ENCODE results near the gene HNRNPH2.

HNRNPH2 gene, protein sequence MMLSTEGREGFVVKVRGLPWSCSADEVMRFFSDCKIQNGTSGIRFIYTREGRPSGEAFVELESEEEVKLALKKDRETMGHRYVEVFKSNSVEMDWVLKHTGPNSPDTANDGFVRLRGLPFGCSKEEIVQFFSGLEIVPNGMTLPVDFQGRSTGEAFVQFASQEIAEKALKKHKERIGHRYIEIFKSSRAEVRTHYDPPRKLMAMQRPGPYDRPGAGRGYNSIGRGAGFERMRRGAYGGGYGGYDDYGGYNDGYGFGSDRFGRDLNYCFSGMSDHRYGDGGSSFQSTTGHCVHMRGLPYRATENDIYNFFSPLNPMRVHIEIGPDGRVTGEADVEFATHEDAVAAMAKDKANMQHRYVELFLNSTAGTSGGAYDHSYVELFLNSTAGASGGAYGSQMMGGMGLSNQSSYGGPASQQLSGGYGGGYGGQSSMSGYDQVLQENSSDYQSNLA
- 31.6 to 72.8 (median 36.8) reads per million in 9 experiments for total RNA-seq

DNA sequence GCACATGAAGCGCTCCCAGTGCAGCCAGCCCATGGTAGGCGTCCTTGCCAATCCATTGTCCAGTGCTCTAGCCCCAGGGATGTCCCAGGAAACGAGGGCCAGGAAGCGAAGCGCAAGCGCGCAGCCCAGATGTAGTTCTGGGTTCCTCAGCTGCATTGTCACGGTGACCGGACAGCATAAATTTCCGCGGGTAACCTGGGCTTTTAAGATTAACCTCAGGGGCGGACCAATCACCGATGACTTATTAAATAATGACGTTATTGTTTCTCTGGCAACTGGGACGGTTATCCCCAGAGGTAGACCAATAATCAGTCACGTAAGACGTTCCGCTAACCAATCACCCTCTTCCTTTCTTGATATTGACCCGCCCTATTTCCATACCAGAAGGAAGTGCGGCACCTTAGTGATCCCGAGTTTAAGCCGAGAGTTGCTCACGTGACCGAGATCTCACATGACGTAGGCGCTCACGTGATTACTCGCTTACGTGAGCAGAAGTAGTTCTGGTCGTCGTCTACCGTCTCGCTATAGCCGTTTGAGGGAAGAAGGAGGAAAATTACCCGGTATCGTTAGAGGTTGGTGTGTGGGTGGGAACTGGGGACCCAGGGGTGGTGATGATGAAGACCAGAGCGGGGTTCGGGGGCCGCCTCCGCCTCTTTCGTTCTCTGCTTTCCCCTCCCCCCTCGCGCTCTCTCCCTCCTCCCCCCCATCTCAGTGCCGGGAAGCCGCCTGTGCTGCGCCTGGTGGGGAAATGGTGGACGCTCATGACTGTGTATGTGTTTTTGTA, at the start of gene HNRNPH2, which contains the start of gene GLA:
Gene HNRNPH2, plus strand, starts transcription at position 475 of the 784 bp plus-strand sequence. CDS start 3,767 bp downstream, outside the sequence.
Gene GLA, minus strand, starts transcription at position 178 of the 784 bp plus-strand sequence. Its CDS starts 22 bp downstream, at position 156.
- peaks cover 41% of the 10 kb centered on the region for H3K36me3 Mint-ChIP-seq (ENCODE audit: insufficient read depth)
- no peaks in the 10 kb centered on the region for H3K27me3 Mint-ChIP-seq
- peak within 1 kb of the TSS; percentile 99 for H3K27ac Mint-ChIP-seq
- peaks cover 19 to 25% of the 10 kb centered on the region in 2 donors for H3K4me1 Mint-ChIP-seq (ENCODE audit: low read depth in 2 of 2)
- DNase-seq (peak; percentile 85), ATAC-seq (replicated peaks) (peak; percentile 90)
- H3K9me3 Mint-ChIP-seq: no peaks in the 10 kb centered on the region
- peak within 1 kb of the TSS; percentile 90 to 92 for H3K4me3 Mint-ChIP-seq

DNA sequence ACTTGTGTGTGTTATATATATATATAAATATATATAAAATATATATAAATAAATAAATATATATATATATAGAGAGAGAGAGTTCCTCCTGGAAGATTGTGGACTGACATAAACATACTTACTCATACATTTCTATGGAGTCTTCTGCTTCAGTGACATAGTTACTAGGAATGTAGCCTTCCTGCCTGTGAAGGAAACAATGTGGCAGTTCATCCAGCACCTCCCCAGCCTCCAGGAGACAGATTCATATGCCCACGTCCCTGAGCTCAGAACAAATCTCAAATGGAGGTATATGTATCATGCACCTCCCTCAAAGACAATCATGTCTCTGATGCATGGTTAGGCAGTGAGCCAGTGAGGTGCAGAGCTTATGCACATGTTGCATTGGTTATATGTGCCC, 48.1 kb upstream of the HNRNPH2 start:
- Mint-ChIP-seq H3K9me3 (no peaks in the 10 kb centered on the region), H3K4me3 (no peak overlapping the region), H3K27me3 (no peaks in the 10 kb centered on the region), H3K4me1 (ENCODE audit: low read depth in 2 of 2) (peaks cover 0 to 5% of the 10 kb centered on the region in 2 donors), H3K27ac (no peak overlapping the region), H3K36me3 (ENCODE audit: insufficient read depth) (peaks cover 3% of the 10 kb centered on the region)
- ATAC-seq (replicated peaks) (no peak), DNase-seq (no peak)

DNA sequence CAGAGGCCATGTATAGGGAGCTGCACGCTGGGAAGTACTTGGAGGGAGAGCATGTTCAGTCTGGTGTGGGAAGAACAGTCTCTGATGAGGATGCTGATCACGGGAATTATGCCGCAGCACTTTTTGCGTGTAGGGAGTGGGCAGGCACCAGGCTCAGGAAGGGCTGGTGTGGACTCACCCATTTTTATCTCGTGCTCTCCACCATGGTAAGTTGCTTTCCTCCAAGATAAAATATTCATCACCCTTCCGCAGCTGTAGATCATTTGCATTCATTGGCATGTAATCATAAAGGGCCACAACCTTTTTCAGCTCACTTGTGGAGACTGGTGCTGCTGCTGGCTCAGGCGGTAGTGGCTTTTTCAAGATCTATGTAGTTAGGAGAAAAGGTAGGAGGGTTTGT, 47.6 kb upstream of the HNRNPH2 start:
- H3K9me3 Mint-ChIP-seq: no peaks in the 10 kb centered on the region
- no peak overlapping the region for H3K4me3 Mint-ChIP-seq
- no peak for DNase-seq
- peaks cover 0 to 5% of the 10 kb centered on the region in 2 donors for H3K4me1 Mint-ChIP-seq (ENCODE audit: low read depth in 2 of 2)
- H3K27me3 Mint-ChIP-seq: no peaks in the 10 kb centered on the region
- ATAC-seq (replicated peaks): no peak
- H3K27ac Mint-ChIP-seq: no peak overlapping the region
- H3K36me3 Mint-ChIP-seq (ENCODE audit: insufficient read depth): peaks cover 3% of the 10 kb centered on the region

DNA sequence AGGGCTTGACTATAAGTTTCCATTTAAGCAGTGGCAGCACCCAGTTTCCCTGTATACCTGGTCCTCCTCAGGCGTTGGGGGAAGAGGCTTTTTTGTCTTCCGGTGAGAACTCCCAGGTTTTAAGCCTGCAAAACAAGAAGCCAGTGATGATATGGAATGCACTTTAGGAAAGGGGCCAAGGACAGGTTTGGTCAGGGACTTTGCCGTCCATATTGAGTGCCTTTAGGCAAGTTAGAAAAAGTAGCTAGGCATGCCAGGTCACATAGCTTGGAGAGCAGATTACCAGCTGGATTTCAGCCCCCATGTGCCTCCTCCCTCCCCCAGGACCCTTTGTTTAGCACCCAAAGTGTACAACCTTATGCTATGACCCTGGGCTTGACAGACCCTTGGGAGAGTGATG, 45.9 kb upstream of the HNRNPH2 start:
- peaks cover 0 to 5% of the 10 kb centered on the region in 2 donors for H3K4me1 Mint-ChIP-seq (ENCODE audit: low read depth in 2 of 2)
- no peaks in the 10 kb centered on the region for H3K27me3 Mint-ChIP-seq
- H3K9me3 Mint-ChIP-seq: no peaks in the 10 kb centered on the region
- ATAC-seq (replicated peaks): no peak
- H3K4me3 Mint-ChIP-seq: no peak overlapping the region
- H3K36me3 Mint-ChIP-seq (ENCODE audit: insufficient read depth): peaks cover 3% of the 10 kb centered on the region
- no peak overlapping the region for H3K27ac Mint-ChIP-seq
- DNase-seq: no peak

DNA sequence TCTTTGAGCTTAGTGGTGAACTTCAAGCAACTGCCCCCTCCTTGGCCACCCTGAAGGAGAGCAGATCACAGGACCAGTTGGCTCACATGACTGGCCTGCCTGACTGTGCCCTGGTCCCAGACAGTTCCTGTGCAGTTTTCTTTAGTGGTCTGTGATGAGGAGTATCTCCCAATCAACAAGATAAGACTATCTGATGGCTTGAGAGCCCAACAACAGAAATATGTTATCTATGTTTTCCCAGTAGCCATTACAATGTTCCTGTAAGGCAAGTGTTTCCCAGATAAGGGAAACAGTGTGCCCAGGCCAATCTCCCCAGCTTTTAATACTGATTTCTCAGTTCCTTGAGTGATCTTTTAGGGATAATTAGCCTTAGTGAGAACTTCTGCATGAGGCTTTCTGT, 45.3 kb upstream of the HNRNPH2 start:
- no peaks in the 10 kb centered on the region for H3K9me3 Mint-ChIP-seq
- H3K4me3 Mint-ChIP-seq: no peak overlapping the region
- H3K27me3 Mint-ChIP-seq: no peaks in the 10 kb centered on the region
- H3K4me1 Mint-ChIP-seq (ENCODE audit: low read depth in 2 of 2): peaks cover 0 to 5% of the 10 kb centered on the region in 2 donors
- no peak overlapping the region for H3K27ac Mint-ChIP-seq
- DNase-seq (no peak), ATAC-seq (replicated peaks) (no peak)
- peaks cover 3% of the 10 kb centered on the region for H3K36me3 Mint-ChIP-seq (ENCODE audit: insufficient read depth)

DNA sequence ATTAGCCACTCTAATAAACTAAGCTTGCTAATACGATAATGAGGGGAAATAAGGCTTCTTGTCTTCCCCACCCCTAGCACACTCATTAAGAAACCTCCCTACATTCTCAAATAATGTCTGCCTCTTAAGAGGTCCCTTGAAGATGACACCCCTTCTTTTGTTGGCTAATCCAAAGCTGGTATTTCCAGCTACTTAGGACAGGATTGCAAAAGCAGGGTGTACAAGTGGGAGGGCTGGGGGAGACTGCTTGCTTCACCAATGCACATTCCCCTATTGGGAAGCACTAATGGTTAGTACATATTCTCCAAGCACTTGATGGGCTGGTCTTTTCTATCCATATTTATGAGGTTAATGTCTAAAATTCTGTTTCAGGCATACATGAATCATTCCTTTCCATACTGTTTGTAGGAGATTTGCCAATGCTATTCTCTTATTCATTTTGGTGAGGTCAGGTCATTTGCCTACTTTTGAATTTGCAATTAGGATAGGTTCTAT, 42.7 kb upstream of the HNRNPH2 start:
- Mint-ChIP-seq H3K36me3 (ENCODE audit: insufficient read depth) (peaks cover 3% of the 10 kb centered on the region), H3K27me3 (no peaks in the 10 kb centered on the region), H3K9me3 (no peaks in the 10 kb centered on the region), H3K27ac (no peak overlapping the region), H3K4me3 (no peak overlapping the region), H3K4me1 (ENCODE audit: low read depth in 2 of 2) (no peaks in the 10 kb centered on the region)
- ATAC-seq (replicated peaks): no peak
- no peak for DNase-seq

DNA sequence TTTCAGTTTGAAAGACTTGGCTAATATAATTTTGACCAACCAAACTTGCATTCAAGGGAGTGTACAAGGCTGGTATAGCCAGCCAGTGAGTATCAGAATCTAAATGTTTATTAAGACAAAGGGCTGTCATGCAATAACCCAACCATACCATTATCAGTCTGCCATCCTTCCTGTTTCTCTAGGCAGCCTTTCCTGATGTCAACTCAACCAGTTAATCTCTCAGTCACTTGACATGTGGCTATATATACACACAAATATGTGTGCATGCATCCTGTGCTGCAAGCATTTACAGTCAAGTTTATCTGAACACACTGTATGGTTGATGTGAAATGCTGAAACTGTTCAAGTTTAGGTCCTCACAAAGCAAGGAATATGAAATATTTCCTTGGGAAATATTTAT, 39.2 kb upstream of the HNRNPH2 start:
- Mint-ChIP-seq H3K27ac (no peak overlapping the region), H3K27me3 (no peaks in the 10 kb centered on the region), H3K4me3 (no peak overlapping the region), H3K36me3 (ENCODE audit: insufficient read depth) (no peaks in the 10 kb centered on the region), H3K9me3 (no peaks in the 10 kb centered on the region), H3K4me1 (ENCODE audit: low read depth in 2 of 2) (no peaks in the 10 kb centered on the region)
- DNase-seq: no peak
- ATAC-seq (replicated peaks): no peak

DNA sequence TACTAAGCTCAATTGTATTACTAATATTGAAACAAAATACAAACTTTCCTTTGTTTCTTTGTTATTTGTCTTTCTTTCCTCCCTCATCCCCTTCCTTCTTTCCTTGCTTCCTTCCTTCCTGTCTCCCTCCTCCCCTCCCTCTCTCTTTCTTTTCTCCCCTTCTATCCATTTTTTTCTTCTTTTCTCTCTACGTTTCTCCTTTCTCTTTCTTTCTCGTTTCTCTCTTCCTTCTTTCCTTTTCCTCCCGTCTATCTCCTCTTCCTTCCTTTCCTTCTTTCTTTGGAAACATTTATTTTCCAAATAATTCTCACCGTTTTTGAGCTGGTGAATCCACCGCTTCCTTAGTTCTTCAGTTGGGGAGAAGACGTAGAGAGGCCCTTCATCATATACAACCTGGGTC, 38.3 kb upstream of the HNRNPH2 start:
- ATAC-seq (replicated peaks) (no peak), DNase-seq (no peak)
- no peak overlapping the region for H3K27ac Mint-ChIP-seq
- H3K36me3 Mint-ChIP-seq (ENCODE audit: insufficient read depth): no peaks in the 10 kb centered on the region
- H3K4me3 Mint-ChIP-seq: no peak overlapping the region
- no peaks in the 10 kb centered on the region for H3K4me1 Mint-ChIP-seq (ENCODE audit: low read depth in 2 of 2)
- no peaks in the 10 kb centered on the region for H3K9me3 Mint-ChIP-seq
- H3K27me3 Mint-ChIP-seq: no peaks in the 10 kb centered on the region

DNA sequence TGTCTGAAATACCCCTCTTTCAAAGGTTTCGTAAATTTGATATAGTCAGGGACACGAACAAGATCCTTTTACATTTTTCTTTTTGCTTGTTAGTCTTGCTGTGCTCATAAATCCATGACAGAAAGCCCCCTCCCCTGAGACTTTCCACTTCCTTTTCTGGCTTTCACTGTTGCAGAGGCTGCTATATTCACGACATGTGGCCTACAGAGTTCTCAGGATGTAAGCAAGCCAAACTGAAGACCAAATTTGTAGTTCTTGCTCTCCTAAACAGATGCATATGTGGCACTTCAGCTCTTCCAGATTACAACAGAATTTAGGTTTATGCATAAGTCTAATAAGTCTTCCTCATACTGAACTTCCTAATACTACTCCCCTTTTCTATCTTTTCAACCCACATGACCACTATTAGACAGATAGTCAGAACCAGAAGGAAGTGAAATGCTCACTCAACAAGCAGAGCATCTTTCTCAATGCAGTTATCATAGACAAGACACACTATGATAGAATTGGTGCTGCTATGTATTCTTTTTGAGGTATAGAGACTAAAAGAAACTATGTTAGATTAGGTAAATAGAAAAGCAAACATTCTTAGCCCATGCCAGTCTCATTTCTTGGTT, 37.0 kb upstream of the HNRNPH2 start:
- no peaks in the 10 kb centered on the region for H3K27me3 Mint-ChIP-seq
- no peaks in the 10 kb centered on the region for H3K9me3 Mint-ChIP-seq
- no peak overlapping the region for H3K4me3 Mint-ChIP-seq
- no peak for ATAC-seq (replicated peaks)
- no peaks in the 10 kb centered on the region for H3K36me3 Mint-ChIP-seq (ENCODE audit: insufficient read depth)
- no peak for DNase-seq
- H3K4me1 Mint-ChIP-seq (ENCODE audit: low read depth in 2 of 2): no peaks in the 10 kb centered on the region
- no peak overlapping the region for H3K27ac Mint-ChIP-seq

DNA sequence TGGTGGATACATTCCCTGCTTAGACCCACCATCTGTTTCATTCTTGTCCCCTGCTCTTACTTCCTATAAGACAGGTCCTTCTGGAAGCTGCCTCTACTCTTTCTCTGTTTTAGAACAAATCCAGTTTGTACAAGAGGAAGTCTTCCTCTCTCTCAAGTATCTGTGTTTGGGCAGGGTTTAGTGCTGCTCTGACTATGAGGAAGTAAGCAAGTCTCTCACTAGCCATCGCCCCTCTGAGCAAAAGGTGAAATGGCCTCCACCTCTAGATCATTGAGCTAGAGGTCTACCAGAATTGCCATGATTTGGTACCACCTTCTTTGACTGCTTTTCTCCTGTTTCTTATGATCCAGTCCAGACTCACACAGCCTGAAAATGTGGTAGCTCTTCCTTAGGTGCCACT, 30.5 kb upstream of the HNRNPH2 start:
- Mint-ChIP-seq H3K4me1 (ENCODE audit: low read depth in 2 of 2) (no peaks in the 10 kb centered on the region), H3K36me3 (ENCODE audit: insufficient read depth) (no peaks in the 10 kb centered on the region), H3K4me3 (no peak overlapping the region), H3K27me3 (no peaks in the 10 kb centered on the region), H3K9me3 (no peaks in the 10 kb centered on the region), H3K27ac (no peak overlapping the region)
- no peak for ATAC-seq (replicated peaks)
- no peak for DNase-seq

DNA sequence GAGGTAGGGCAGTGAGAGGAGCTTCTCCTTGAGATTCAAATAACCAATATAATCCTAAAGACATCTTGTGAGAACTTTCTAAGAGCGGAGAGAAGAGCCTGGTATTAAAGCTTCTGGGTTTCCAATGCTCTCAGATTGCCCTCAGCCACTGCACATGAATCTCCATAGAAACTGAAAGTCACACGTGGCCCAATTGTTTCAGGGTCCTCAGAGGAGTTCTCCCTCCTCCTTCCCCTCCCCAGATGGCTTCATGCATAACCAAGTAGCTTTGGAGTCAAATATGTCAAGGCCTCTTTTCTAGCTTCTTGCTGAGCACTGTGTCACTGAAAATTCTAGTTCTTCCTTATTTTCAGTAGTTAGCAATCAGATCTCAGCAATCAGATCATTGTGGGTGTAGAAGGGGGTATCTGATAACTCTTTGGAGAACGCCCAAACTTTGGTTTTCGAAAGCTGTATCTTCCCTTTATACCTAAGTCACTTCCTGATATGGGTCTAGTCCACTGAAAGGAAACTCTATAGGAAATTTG, 24.3 kb upstream of the HNRNPH2 start:
- Mint-ChIP-seq H3K4me1 (ENCODE audit: low read depth in 2 of 2) (no peaks in the 10 kb centered on the region), H3K27ac (no peak overlapping the region), H3K36me3 (ENCODE audit: insufficient read depth) (peaks cover 4% of the 10 kb centered on the region), H3K27me3 (no peaks in the 10 kb centered on the region), H3K4me3 (no peak overlapping the region), H3K9me3 (no peaks in the 10 kb centered on the region)
- DNase-seq (no peak), ATAC-seq (replicated peaks) (no peak)

DNA sequence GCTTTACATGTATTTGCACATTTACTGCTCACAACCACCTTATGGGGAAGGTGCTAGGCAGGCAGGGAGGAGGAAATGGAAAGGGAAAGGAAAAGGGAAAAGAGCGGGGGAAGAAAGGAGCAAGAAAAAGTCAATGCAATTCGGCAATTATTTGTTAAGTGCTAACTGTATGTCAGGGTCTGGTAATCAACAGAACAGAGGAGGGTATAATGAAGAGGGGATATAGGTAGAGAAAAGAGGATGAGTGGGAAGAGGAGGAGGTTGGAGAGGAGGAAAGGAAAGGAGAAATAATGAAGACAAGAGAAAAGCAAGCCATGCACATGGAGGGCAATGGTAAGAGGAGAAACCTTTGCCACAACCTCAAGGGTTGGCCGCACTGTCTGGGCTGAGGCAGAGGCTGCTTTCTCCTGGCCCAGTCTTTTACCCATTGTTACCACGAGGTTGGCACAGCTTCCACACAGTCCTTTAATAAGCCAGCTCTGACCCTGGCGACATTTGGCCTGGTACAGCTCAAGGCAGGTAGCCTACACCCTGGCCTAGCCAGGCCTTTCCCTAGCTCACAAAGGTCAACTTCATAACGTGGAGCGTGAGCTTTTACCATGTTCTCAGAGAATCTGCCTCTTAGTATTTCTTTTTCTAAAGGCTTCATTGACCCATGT, 22.9 kb upstream of the HNRNPH2 start:
- DNase-seq (no peak), ATAC-seq (replicated peaks) (no peak)
- H3K9me3 Mint-ChIP-seq: no peaks in the 10 kb centered on the region
- no peak overlapping the region for H3K4me3 Mint-ChIP-seq
- no peaks in the 10 kb centered on the region for H3K4me1 Mint-ChIP-seq (ENCODE audit: low read depth in 2 of 2)
- H3K27ac Mint-ChIP-seq: no peak overlapping the region
- H3K27me3 Mint-ChIP-seq: no peaks in the 10 kb centered on the region
- H3K36me3 Mint-ChIP-seq (ENCODE audit: insufficient read depth): peaks cover 4% of the 10 kb centered on the region
